DOHH2 (cell line): ENCODE data around the gene KRT6C.

Experiments used
- EZH2phosphoT487 ChIP-seq: fragments of 200-600 bp; sonication (generic); IDR thresholded peaks from 2 replicates; pipeline ENCODE4 v1.6.1; 2017; ENCODE audit warnings: borderline replicate concordance, mild to moderate bottlenecking, antibody characterized with exemption, low read length, moderate library complexity, mixed read lengths
- TF ChIP-seq, protein P1 (sequence below): fragments of 200-600 bp; sonication (generic); IDR thresholded peaks from one replicate; pipeline ENCODE4 v1.5.1; 2014; ENCODE audit warnings: antibody characterized with exemption, mild to moderate bottlenecking, low read depth, low read length; ENCODE audit not compliant: poor library complexity, severe bottlenecking

DNA sequence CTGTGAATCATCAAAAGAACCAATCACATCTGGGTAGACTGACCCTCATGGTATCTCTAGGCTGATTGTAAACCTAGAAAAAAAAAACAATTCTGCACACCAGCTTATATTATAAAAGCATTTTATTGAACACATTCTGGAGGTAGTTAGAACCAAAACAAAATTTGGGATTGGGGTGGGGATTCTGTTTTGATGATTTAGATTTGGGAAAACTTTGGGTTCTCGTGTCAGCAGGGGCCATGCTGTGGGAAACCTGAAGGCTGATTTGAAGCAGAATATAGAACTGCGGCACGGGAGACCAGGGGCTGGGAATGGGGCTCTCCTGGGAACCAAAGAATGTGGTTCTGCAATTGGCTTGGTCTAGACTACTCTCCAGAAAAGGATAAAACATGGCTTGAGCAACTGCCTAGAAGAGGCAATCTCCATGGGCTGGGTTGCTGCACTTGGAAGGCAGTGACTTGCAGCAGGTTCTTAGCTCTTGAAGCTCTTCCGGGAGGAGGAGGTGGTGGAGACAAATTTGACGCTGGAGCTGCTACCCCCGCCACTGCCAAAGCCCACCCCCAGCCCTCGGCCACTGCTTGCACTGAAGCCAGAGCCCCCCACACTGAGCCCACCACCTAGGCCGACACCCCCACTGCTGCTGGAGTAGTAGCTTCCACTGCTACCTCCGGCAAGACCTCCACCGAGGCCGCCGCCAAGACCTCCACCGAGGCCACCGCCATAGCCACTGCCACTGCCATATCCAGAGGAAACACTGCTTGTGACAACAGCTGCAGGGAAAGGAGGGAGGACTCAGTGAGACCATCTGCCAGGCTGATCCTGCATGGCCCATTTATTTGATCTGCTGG, 41.1 kb upstream of the KRT6C start:
- TF ChIP-seq, protein P1, sequence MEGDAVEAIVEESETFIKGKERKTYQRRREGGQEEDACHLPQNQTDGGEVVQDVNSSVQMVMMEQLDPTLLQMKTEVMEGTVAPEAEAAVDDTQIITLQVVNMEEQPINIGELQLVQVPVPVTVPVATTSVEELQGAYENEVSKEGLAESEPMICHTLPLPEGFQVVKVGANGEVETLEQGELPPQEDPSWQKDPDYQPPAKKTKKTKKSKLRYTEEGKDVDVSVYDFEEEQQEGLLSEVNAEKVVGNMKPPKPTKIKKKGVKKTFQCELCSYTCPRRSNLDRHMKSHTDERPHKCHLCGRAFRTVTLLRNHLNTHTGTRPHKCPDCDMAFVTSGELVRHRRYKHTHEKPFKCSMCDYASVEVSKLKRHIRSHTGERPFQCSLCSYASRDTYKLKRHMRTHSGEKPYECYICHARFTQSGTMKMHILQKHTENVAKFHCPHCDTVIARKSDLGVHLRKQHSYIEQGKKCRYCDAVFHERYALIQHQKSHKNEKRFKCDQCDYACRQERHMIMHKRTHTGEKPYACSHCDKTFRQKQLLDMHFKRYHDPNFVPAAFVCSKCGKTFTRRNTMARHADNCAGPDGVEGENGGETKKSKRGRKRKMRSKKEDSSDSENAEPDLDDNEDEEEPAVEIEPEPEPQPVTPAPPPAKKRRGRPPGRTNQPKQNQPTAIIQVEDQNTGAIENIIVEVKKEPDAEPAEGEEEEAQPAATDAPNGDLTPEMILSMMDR, result no peak
- no peak for TF ChIP-seq EZH2phosphoT487
